IMR-90 (cell line): ENCODE results near the gene KRT37. TPM values are rescaled to one million over a fixed set of nuclear protein-coding genes. Genes with fewer than 3 reads are reported as not detected.
A peak's percentile ranks its signal among the peaks of the same experiment; 100 is the strongest.

Experiments used
- ATAC-seq: fragments of 200-7000 bp; cut with Tn5 transposase; 2 replicates; pipeline ENCODE4 v1.9.1; 2020; ENCODE audit warnings: low read depth, mild to moderate bottlenecking, moderate library complexity
- BruUV-seq: library from RNA; stranded (reverse); fragments of 400-500 nt; replicated peaks from 2 replicates; lab custom pipeline; 2021; lab: Mats Ljungman, UMichigan
- CTCF ChIA-PET: fragments of 300-600 bp; formaldehyde crosslinking; extraction: SDS; loops from one replicate; lab custom pipeline; 2021; ENCODE audit warnings: antibody characterized with exemption; lab: Yijun Ruan, JAX
- POLR2A ChIA-PET: fragments of 300-600 bp; sonication (Branson Sonifier 250); formaldehyde crosslinking; loops from one replicate; lab custom pipeline; 2022; ENCODE audit warnings: antibody characterized with exemption; ENCODE audit not compliant: unreplicated experiment; lab: Charles Lee
- DNase-seq: peaks from one replicate; pipeline ENCODE4 v3.0.0; 2013
- H2AFZ ChIP-seq: replicated peaks from 2 replicates; pipeline ENCODE3; 2013; ENCODE audit warnings: low read length, mild to moderate bottlenecking; ENCODE audit not compliant: poor library complexity
- H2AK5ac ChIP-seq: 2 replicates; pipeline ENCODE4 v1.6.1; 2013; ENCODE audit warnings: low read depth, low read length, inconsistent platforms
- H2AK9ac ChIP-seq: replicated peaks from 2 replicates; pipeline ENCODE3; 2013; ENCODE audit warnings: mild to moderate bottlenecking, low read depth, low read length, moderate library complexity; ENCODE audit not compliant: poor library complexity
- H2BK120ac ChIP-seq: 2 replicates; pipeline ENCODE4 v1.6.1; 2013; ENCODE audit warnings: low read depth, low read length, inconsistent platforms
- H2BK15ac ChIP-seq: 3 replicates; pipeline ENCODE4 v1.6.1; 2013; ENCODE audit warnings: low read depth, low read length, inconsistent platforms
- H2BK20ac ChIP-seq: 2 replicates; pipeline ENCODE4 v1.6.1; 2013; ENCODE audit warnings: low read depth, mild to moderate bottlenecking, inconsistent platforms, low read length, moderate library complexity
- H2BK5ac ChIP-seq: 2 replicates; pipeline ENCODE4 v1.6.1; 2013; ENCODE audit warnings: mild to moderate bottlenecking, low read depth, low read length, inconsistent platforms; ENCODE audit not compliant: poor library complexity, severe bottlenecking
- H3K14ac ChIP-seq: replicated peaks from 2 replicates; pipeline ENCODE4 v1.6.1; 2013; ENCODE audit warnings: low read depth, low read length, inconsistent platforms
- H3K18ac ChIP-seq: 2 replicates; pipeline ENCODE4 v1.6.1; 2013; ENCODE audit warnings: low read depth, low read length, control low read depth
- H3K23ac ChIP-seq: 2 replicates; pipeline ENCODE4 v1.6.1; 2013; ENCODE audit warnings: low read depth, low read length, inconsistent platforms
- H3K27ac ChIP-seq: 2 replicates; pipeline ENCODE4 v1.5.1; 2013; ENCODE audit warnings: mild to moderate bottlenecking, control low read depth, low read length; ENCODE audit not compliant: insufficient read depth
- H3K27me3 ChIP-seq: 2 replicates; pipeline ENCODE4 v1.6.1; 2013; ENCODE audit warnings: low read length; ENCODE audit not compliant: control insufficient read depth, insufficient read depth
- H3K36me3 ChIP-seq: 2 replicates; pipeline ENCODE4 v1.6.1; 2013; ENCODE audit warnings: low read length, mixed read lengths; ENCODE audit not compliant: control insufficient read depth, insufficient read depth
- H3K4ac ChIP-seq: 2 replicates; pipeline ENCODE4 v1.6.1; 2013; ENCODE audit warnings: low read depth, low read length, inconsistent platforms
- H3K4me1 ChIP-seq: 2 replicates; pipeline ENCODE4 v1.6.1; 2013; ENCODE audit warnings: low read length, mixed read lengths; ENCODE audit not compliant: control insufficient read depth, insufficient read depth
- H3K4me2 ChIP-seq: 2 replicates; pipeline ENCODE4 v1.6.1; 2013; ENCODE audit warnings: low read depth, mild to moderate bottlenecking, control low read depth, low read length, moderate library complexity
- H3K4me3 ChIP-seq: 2 replicates; pipeline ENCODE4 v1.5.1; 2013; ENCODE audit warnings: low read depth, mild to moderate bottlenecking, control low read depth, low read length, moderate library complexity; ENCODE audit not compliant: insufficient read depth
- H3K56ac ChIP-seq: 2 replicates; pipeline ENCODE4 v1.6.1; 2013; ENCODE audit warnings: low read length, inconsistent platforms; ENCODE audit not compliant: insufficient read depth; ENCODE audit errors: extremely low read depth
- H3K79me1 ChIP-seq, 2 experiments: 2 replicates each; pipeline ENCODE4 v1.6.1; 2013; ENCODE audit warnings: low read length in 2 of 2, inconsistent platforms in 1 of 2, low read depth in 1 of 2
- H3K9ac ChIP-seq: 2 replicates; pipeline ENCODE4 v1.6.1; 2013; ENCODE audit warnings: low read depth, low read length, control low read depth
- H3K9me1 ChIP-seq: 2 replicates; pipeline ENCODE4 v1.6.1; 2013; ENCODE audit warnings: low read length, inconsistent platforms; ENCODE audit not compliant: insufficient read depth
- H3K9me3 ChIP-seq: 2 replicates; pipeline ENCODE4 v1.6.1; 2013; ENCODE audit warnings: low read length; ENCODE audit not compliant: control insufficient read depth, insufficient read depth
- H4K20me1 ChIP-seq: 2 replicates; pipeline ENCODE4 v1.6.1; 2013; ENCODE audit warnings: low read length, inconsistent platforms; ENCODE audit not compliant: insufficient read depth
- H4K5ac ChIP-seq: 2 replicates; pipeline ENCODE4 v1.6.1; 2013; ENCODE audit warnings: mild to moderate bottlenecking, low read depth, low read length, control low read depth
- H4K8ac ChIP-seq, 2 experiments: 2 replicates each; pipeline ENCODE4 v1.6.1; 2013; ENCODE audit warnings: low read depth in 2 of 2, low read length in 2 of 2, control low read depth in 1 of 2, inconsistent platforms in 1 of 2
- H4K91ac ChIP-seq: 2 replicates; pipeline ENCODE4 v1.6.1; 2013; ENCODE audit warnings: low read depth, low read length, inconsistent platforms; ENCODE audit not compliant: insufficient read depth
- BHLHE40 ChIP-seq: fragments of 150-350 bp; IDR thresholded peaks from 2 replicates; pipeline ENCODE4 v1.6.1; 2016; ENCODE audit warnings: mild to moderate bottlenecking, low read depth, low read length
- CEBPB ChIP-seq: IDR thresholded peaks from 2 replicates; pipeline ENCODE4 v1.6.1; 2012; ENCODE audit warnings: low read depth, low read length, improper control_type of control experiment
- CTCF ChIP-seq: conservative IDR thresholded peaks from 2 replicates; pipeline ENCODE4 v1.5.1; 2012; ENCODE audit warnings: mild to moderate bottlenecking, low read depth, low read length, improper control_type of control experiment
- FOS ChIP-seq: fragments of 150-350 bp; IDR thresholded peaks from 2 replicates; pipeline ENCODE4 v1.6.1; 2016; ENCODE audit warnings: low read depth, low read length
- MAZ ChIP-seq: IDR thresholded peaks from 2 replicates; pipeline ENCODE4 v1.6.1; 2012; ENCODE audit warnings: low read depth, mild to moderate bottlenecking, low read length, improper control_type of control experiment, moderate library complexity, borderline replicate concordance
- RAD21 ChIP-seq: IDR thresholded peaks from 2 replicates; pipeline ENCODE4 v1.6.1; 2012; ENCODE audit warnings: low read length, improper control_type of control experiment
- RCOR1 ChIP-seq: IDR thresholded peaks from 2 replicates; pipeline ENCODE4 v1.6.1; 2012; ENCODE audit warnings: mild to moderate bottlenecking, low read length, improper control_type of control experiment; ENCODE audit not compliant: insufficient replicate concordance
- WGBS, 2 experiments: methylation state at CpG; one replicate each; pipeline versions ENCODE4 v1.1.5 to v1.1.7; 2013; ENCODE audit warnings: missing lambda C conversion rate in 2 of 2; ENCODE audit not compliant: insufficient read length in 1 of 2; ENCODE audit errors: extremely low coverage in 2 of 2; 5-methylcytosine and 5-hydroxymethylcytosine counted together
- dilution Hi-C: fragments of 300-500 bp; cut with HindIII; formaldehyde crosslinking; loops from one replicate; pipeline ENCODE4 v1.14.3; 2018; ENCODE audit warnings: low sequenced_read_pairs; ENCODE audit not compliant: unreplicated experiment
- in situ Hi-C: fragments of 300-500 bp; cut with MboI; formaldehyde crosslinking; loops from 3 replicates; pipeline ENCODE4 v1.14.3; 2019; ENCODE audit warnings: low sequenced_read_pairs, inconsistent platforms, mixed read lengths
- intact Hi-C: fragments of 100-400 bp; cut with micrococcal nuclease; formaldehyde crosslinking; loops from 2 replicates; pipeline ENCODE4 v1.10.0; 2022
- polyA plus RNA-seq, 3 experiments: library from polyadenylated mRNA; depleted of rRNA; stranded (reverse); fragments of >200 nt; gene quantifications; 2 replicates each; pipeline ENCODE4 v1.2.3, GENCODE V29; 2012; ENCODE audit warnings: low replicate concordance in 1 of 3
- total RNA-seq: library from RNA; depleted of rRNA; stranded (reverse); fragments of >200 nt; gene quantifications from 2 replicates; pipeline ENCODE4 v1.2.3, GENCODE V29; 2012

KRT37 gene
- total and polyA plus RNA-seq, 2 of the 4 experiments (the other 2 are of a cell fraction) = not detected

DNA sequence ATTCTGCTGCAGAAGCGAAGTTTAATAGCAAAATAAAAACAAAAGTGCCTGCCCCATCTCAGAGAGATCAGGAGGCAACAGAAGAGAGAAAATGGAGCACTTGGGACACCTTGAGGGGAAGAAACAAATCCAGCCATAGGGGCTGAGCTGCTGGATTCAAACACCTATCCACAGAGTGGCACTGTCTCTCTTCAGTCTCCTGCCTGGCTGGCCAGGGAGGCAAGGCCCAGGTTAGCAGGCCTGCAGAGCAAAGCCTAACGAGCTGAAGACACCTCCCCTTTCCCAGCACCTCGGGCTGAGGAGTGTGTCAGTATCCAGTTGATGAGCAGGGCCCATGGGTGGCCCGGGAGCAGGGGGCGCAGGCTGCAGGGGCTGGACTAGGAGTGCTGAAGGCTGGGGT, 18.2 kb downstream of the KRT37 start:
- WGBS, 2 experiments = no CpG with 5 or more reads among the region's 5 CpGs
- in situ Hi-C loops = no loop called here
- POLR2A ChIA-PET = no interaction called here

More for the DNA sequence above, 18.2 kb downstream of the KRT37 start:
- Histone ChIP-seq H3K9me1 (peaks cover 26% of the 10 kb centered on the region), H3K4me2 (no peak overlapping the region), H3K4ac (peak overlapping the region; percentile 53; the same call in 1 of the 2 replicates), H2BK120ac (peak overlapping the region; percentile 21; the same call in 1 of the 2 replicates), H2BK15ac (no peak overlapping the region; the same call in 1 of the 3 replicates), H4K91ac (peak overlapping the region; percentile 51), H2AFZ (peak overlapping the region; percentile 65), H2BK5ac (no peak overlapping the region), H2AK5ac (peak overlapping the region; percentile 62; the same call in 1 of the 2 replicates), H3K4me3 (no peak overlapping the region), H2AK9ac (peak overlapping the region; percentile 31), H4K20me1 (no peaks in the 10 kb centered on the region), H3K56ac (no peak overlapping the region), H3K18ac (no peak overlapping the region), H3K23ac (0 out of 2 replicates have a peak overlapping the region, but pooled peaks have one; percentile 43), H3K14ac (0 out of 2 replicates have a peak overlapping the region, but pooled peaks have one; percentile 8), H3K4me1 (peaks cover 24% of the 10 kb centered on the region), H3K27me3 (no peaks in the 10 kb centered on the region), H2BK20ac (peak overlapping the region; percentile 32; the same call in 1 of the 2 replicates), H3K27ac (no peak overlapping the region), H3K79me1 (no peaks in the 10 kb centered on the region; a peak in 1 of 4 replicates), H3K36me3 (no peaks in the 10 kb centered on the region), H3K9ac (no peak overlapping the region), H4K8ac (no peak overlapping the region), H3K9me3 (no peaks in the 10 kb centered on the region), H4K5ac (no peak overlapping the region)
- BruUV-seq = no TSS peak
- ATAC-seq = no peak
- CTCF ChIA-PET = interaction anchor here (0.6 kb wide), 1 partner anchor 159 kb away, joined by 3 read pairs; no protein-coding TSS in a partner anchor
- TF ChIP-seq FOS (no peak), RAD21 (0 out of 2 replicates have a peak, but pooled peaks have one; percentile 6), MAZ (no peak), CTCF (no peak), CEBPB (no peak), BHLHE40 (no peak), RCOR1 (no peak)
- DNase-seq = no peak
- intact Hi-C loops = no loop called here
- dilution Hi-C loops = no loop called here
